ENCODE results near the gene MTAP.
"Not testable (repeated sequence)": the region's sequence is repeated elsewhere in the genome, so short reads cannot be mapped to it uniquely, and the experiment has no call there.

The MTAP gene

GRCh38 chr9:21906881-21907280 lies 104.4 kb downstream of the MTAP start:
- no peak for DNase-seq

- no peak for DNase-seq
Measured at GRCh38 chr9:21919377-21920362, 117.2 kb downstream of the MTAP start.

GRCh38 chr9:21923694-21924093 lies 121.3 kb downstream of the MTAP start:
- DNase-seq, result no peak

- DNase-seq, result no peak
Measured at GRCh38 chr9:21927752-21928151, 125.3 kb downstream of the MTAP start.

- no peak for DNase-seq
Measured at GRCh38 chr9:21931428-21931827, 129.0 kb downstream of the MTAP start.

- no peak for DNase-seq
Measured at GRCh38 chr9:21933281-21933680, 130.8 kb downstream of the MTAP start.

GRCh38 chr9:21933865-21934264 lies 131.4 kb downstream of the MTAP start:
- DNase-seq, result no peak

GRCh38 chr9:21935631-21936030 lies 133.2 kb downstream of the MTAP start:
- DNase-seq, result no peak

- no peak for DNase-seq
Measured at GRCh38 chr9:21936161-21936560, 133.7 kb downstream of the MTAP start.

GRCh38 chr9:21941337-21941995 lies 139.0 kb downstream of the MTAP start:
- DNase-seq, result no peak

GRCh38 chr9:21943464-21943863 lies 141.0 kb downstream of the MTAP start:
- no peak for DNase-seq

GRCh38 chr9:21945606-21946005 lies 143.2 kb downstream of the MTAP start:
- DNase-seq, result no peak

- no peak for DNase-seq
Measured at GRCh38 chr9:21958833-21959232, 156.4 kb downstream of the MTAP start.

GRCh38 chr9:21959268-21959667 lies 156.8 kb downstream of the MTAP start:
- not testable (repeated sequence) for DNase-seq

- no peak for DNase-seq
Measured at GRCh38 chr9:21961569-21961968, 159.1 kb downstream of the MTAP start.

GRCh38 chr9:21964925-21965385 lies 162.5 kb downstream of the MTAP start:
- DNase-seq, result no peak

- DNase-seq, result peak in 2 of 56 donors; percentile 13 to 26
Measured at GRCh38 chr9:21965401-21965951, 163.0 kb downstream of the MTAP start.

- DNase-seq, result no peak
Measured at GRCh38 chr9:21966140-21966851, 163.9 kb downstream of the MTAP start.

- no peak for DNase-seq
Measured at GRCh38 chr9:21967169-21967568, 164.7 kb downstream of the MTAP start.

GRCh38 chr9:21967702-21968101 lies 165.3 kb downstream of the MTAP start:
- no peak for DNase-seq

GRCh38 chr9:21968331-21969010 lies 166.0 kb downstream of the MTAP start:
- no peak for DNase-seq
